ENCODE measurements around the gene MRPS15. TPM values are rescaled to one million over a fixed set of nuclear protein-coding genes. Genes with fewer than 3 reads are reported as not detected.
"Not testable (repeated sequence)": the region's sequence is repeated elsewhere in the genome, so short reads cannot be mapped to it uniquely, and the experiment has no call there.

Gene MRPS15
- total RNA-seq, 1 experiment from 2014 or later, result 145 TPM

- in situ Hi-C loops (cut with HindIII; ENCODE audit: low sequenced_read_pairs), result no loop called here
- DNase-seq (ENCODE audit: low spot score), result no peak
Measured at GRCh38 chr1:36486439-36487335, 22.5 kb upstream of the MRPS15 start.

GRCh38 chr1:36486093-36486438, 21.9 kb upstream of the MRPS15 start:
- no peak for DNase-seq (ENCODE audit: low spot score)
- in situ Hi-C loops (cut with HindIII; ENCODE audit: low sequenced_read_pairs), result no loop called here

GRCh38 chr1:36484099-36484498, 19.9 kb upstream of the MRPS15 start:
- no peak for DNase-seq (ENCODE audit: low spot score)
- in situ Hi-C loops (cut with HindIII; ENCODE audit: low sequenced_read_pairs), result no loop called here

DNA sequence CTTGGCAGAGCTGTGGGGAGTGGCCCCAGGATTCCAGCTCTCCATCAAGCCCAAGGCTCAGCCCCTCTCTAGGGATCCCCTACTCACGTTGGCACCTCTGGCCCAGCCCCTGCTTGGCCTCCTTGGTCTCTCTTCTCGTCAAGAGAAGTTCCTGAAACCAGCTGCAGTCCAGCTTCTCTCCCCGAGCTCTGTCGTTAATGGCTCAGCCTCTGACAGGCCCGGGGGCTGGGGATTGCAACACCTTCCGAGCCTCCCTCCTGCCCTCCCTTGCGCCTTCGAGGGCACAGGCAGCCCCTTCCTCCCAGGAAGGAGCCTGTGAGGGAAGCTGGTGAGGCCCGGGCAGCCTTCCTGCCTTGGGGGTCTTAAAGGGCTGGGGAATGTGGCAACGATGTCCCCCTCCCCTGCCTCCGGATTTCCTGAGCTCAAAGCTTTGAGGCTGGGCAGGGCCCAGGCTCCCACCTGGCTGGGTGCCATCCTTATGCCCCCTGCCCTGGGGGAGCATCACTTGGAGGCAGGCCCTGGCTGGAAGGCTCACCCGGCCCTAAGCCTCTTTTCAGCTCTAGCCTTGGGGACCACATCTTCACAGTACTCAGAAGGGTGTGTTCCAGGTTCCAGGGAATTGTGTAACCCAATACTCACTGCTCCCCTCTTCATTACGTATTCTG, 18.7 kb upstream of the MRPS15 start, which contains the start of gene CSF3R:
Gene CSF3R (minus strand): TSS at position 190 of the 665 bp plus-strand sequence. CDS start 3,417 bp downstream, outside the sequence.
- in situ Hi-C loops (cut with HindIII; ENCODE audit: low sequenced_read_pairs), result no loop called here
- no peak for DNase-seq (ENCODE audit: low spot score)

- no peak for DNase-seq (ENCODE audit: low spot score)
- in situ Hi-C loops (cut with HindIII; ENCODE audit: low sequenced_read_pairs), result no loop called here
Measured at GRCh38 chr1:36481771-36482723, 17.9 kb upstream of the MRPS15 start.

DNA sequence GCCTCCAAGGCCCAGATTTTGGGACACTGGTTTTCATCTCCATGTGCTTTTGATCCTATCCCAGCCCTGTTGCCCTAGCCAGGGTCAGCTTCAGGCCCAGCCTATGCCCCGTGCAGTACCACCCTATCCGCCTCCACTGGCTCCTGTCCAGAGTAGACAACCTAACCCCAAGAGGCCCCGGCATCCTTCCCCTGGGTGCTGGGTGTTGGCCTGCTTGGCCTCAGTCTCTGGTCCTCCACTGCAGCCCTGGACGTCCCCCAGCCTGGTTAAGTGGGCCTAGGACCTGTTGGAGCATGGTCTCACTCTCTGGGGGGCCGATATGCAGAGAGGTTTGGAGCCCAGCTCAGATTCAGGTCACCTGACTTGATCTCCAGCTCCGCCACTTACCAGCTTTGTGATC, 16.9 kb upstream of the MRPS15 start:
- no peak for DNase-seq (ENCODE audit: low spot score)
- in situ Hi-C loops (cut with HindIII; ENCODE audit: low sequenced_read_pairs), result no loop called here

DNA sequence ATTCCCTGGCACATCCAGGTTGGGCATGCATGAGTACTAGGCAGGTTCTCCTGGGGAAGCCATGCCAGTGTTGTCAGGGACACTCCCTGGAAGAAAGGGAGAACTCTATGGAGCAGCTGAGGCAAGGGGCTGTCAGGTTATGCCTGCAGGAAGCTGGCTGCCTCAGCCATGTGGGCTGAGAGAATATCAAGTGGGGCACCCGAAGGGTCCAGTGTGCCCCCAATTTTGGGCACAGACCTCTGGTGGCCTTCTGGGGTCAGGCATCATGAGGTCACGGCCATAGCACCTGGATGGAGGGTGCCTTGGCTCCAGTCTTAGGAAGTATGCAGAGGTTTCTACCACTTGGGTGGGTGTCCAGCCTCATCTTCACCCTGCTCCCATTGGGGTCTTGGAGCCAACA, 16.0 kb upstream of the MRPS15 start:
- DNase-seq (ENCODE audit: low spot score), result no peak
- in situ Hi-C loops (cut with HindIII; ENCODE audit: low sequenced_read_pairs), result no loop called here

DNA sequence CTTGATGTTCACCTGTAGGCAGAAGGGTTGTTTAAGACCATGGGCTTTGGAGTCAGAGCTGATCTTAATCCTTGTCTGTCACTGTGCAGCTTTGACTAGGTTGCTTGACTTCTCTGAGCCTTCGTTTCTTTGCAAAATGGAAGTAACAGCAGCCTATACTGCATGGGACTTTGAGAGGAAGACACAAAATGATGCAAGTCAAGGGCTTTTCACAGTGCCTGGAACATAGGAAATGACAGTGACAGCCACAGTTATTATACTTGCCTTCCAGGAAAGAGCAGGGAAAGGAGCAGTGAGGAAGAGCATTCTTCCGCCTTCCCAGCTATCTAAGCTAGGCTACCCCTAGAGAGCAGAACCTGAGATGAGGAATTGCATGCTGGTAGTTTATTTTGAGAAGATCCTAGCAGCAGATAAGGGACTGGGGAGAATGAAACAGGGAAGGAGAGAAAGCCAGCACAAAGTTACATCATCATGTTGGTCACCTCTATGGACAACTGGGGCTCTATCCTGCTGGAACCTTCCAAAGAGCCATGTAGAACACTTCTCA, 15.4 kb upstream of the MRPS15 start:
- in situ Hi-C loops (cut with HindIII; ENCODE audit: low sequenced_read_pairs), result no loop called here
- DNase-seq (ENCODE audit: low spot score), result no peak

DNA sequence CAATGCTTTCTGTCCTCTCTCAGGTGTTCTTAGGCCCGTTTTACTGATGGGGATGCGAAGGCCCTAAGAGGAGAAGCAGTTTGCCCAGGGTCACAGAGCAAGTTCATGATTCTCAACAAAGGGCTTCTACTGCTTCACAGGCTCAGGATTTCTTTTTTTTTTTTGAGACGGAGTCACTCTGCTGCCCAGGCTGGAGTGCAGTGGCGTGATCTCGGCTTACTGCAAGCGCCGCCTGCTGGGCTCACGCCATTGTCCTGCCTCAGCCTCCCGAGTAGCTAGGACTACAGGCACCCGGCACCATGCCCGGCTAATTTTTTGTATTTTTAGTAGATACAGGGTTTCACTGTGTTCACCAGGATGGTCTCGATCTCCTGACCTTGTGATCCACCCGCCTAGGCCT, 13.4 kb upstream of the MRPS15 start:
- DNase-seq (ENCODE audit: low spot score); in situ Hi-C loops (cut with HindIII; ENCODE audit: low sequenced_read_pairs): not testable (repeated sequence)

DNA sequence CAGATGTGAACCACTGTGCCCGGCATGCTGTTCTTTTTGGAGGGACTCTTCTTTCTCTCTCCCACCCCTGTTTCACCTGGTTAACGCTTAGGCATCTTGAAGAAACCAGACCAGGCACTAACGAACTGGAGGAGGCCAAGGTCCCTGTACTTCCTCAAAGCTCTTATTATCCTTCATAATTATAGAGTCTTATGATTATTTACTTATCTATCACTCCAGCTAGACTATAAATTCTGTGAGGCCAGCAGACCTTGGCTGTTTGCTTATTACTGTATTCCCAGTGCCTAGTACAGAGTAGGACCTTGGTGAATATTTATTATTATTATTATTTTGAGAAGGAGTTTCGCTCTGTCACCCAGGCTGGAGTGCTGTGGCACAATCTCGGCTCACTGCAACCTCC, 12.8 kb upstream of the MRPS15 start:
- in situ Hi-C loops (cut with HindIII; ENCODE audit: low sequenced_read_pairs), result no loop called here

DNA sequence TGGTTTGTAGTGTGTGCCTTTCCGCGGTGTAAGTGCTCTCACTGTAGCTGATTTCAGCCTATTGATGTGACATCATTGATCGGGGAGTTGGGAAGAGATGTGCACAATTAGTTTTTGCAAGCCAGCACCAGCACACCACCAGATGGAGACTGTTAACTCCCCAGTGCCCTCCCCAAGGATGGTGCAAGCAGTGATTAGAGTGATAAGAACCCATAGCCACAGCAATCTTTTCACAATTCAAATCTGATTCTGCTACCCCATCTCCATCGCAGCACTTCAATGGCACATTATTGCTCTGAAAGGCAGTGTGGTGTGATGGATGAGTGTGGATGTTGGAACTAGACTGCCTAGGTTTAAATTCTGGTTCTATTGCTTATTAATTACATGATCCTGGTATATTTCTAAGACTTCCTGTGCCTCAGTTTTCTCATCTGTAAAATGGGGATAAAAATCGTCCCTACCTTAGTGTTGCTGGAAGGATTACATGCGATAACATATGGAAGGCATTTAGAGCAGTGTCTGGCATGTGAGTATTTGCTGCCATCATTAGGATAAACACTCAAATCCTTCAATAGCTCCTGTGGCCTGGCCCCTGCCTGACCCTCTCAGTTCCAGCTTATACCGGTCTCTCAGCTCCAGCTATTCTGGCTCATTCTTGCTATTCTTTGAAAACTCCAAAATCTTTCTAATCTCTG, 11.9 kb upstream of the MRPS15 start:
- in situ Hi-C loops (cut with HindIII; ENCODE audit: low sequenced_read_pairs), result no loop called here
- DNase-seq (ENCODE audit: low spot score), result no peak

More for the DNA sequence above, 12.8 kb upstream of the MRPS15 start:
- DNase-seq (ENCODE audit: low spot score), result no peak

DNA sequence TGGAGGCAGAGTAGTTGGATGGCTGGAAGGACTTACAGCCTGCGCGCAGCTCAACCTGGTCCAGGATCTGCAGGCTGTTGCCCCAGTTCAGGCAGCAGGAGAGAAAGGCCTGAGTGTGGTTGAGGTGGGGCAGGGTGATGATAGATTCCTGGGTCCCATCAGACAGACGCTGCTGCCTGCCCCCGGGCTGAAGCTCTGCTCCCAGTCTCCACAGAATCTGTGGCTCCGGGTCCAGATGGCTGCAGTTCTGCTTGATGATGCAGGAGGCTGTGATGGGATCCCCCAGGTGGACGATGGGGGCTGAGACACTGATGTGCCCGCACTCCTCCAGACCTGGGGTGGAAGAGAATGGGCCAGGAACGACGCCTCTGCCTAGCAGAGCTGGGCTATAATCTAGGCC, 11.2 kb upstream of the MRPS15 start:
- no peak for DNase-seq (ENCODE audit: low spot score)
- in situ Hi-C loops (cut with HindIII; ENCODE audit: low sequenced_read_pairs), result no loop called here

DNA sequence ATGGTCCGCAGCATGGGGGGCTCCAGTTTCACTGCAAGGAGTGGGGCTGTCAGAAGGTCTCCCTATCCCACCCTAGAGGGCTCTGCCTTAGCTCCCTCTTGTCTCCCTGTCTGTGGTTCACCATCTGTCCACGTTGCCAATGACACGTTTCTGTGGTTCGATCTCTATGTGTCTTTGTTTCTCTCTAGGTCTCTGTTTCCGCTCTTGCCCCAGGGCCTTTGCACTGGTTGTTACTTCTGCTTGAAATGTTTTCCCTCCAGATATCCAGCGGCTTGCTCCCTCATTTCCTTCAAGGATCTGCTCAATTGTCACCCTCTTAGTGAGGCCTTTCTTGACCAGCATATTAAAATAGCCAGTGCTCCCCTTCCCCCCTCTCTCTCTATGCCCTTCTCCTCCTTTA, 8.5 kb upstream of the MRPS15 start:
- in situ Hi-C loops (cut with HindIII; ENCODE audit: low sequenced_read_pairs), result no loop called here
- no peak for DNase-seq (ENCODE audit: low spot score)

GRCh38 chr1:36471830-36472641, 7.9 kb upstream of the MRPS15 start:
- DNase-seq (ENCODE audit: low spot score), result no peak
- in situ Hi-C loops (cut with HindIII; ENCODE audit: low sequenced_read_pairs), result no loop called here

GRCh38 chr1:36469163-36469562, 5.0 kb upstream of the MRPS15 start:
- in situ Hi-C loops (cut with HindIII; ENCODE audit: low sequenced_read_pairs), result no loop called here
- DNase-seq (ENCODE audit: low spot score), result no peak

- DNase-seq (ENCODE audit: low spot score), result no peak
- in situ Hi-C loops (cut with HindIII; ENCODE audit: low sequenced_read_pairs), result no loop called here
Measured at GRCh38 chr1:36467700-36468455, 3.7 kb upstream of the MRPS15 start.

DNA sequence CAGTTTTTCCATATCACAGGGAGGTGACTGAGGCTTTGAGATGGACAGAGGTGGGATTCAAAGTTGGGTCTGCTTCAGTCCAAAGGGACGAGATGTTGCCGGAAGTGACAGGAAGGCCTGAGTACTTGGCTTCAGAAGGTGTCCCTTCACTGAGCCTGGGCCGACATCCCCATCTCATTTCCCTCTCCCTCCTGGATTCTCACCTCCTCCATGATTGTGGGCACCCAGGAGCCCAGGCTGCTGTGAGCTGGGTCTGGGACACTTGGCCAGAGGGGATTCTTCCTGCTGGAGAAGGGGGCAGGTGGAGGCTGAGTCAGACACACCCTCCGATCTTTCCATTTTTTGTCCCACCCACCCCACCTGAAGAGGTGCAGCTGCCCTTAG, 2.8 kb upstream of the MRPS15 start:
- in situ Hi-C loops (cut with HindIII; ENCODE audit: low sequenced_read_pairs), result no loop called here
- DNase-seq (ENCODE audit: low spot score), result no peak
